Spinal cord (tissue), 10 donors: ENCODE measurements around the gene ZBTB7C. TPM values are rescaled to one million over a fixed set of nuclear protein-coding genes. Genes with fewer than 3 reads are reported as not detected.
A peak's percentile ranks its signal among the peaks of the same experiment; 100 is the strongest.

Source experiments
- DNase-seq, 6 donors: peaks; one replicate each; pipeline versions ENCODE4 v3.0.0 to v3.0.0-alpha.2; 2013 to 2015; ENCODE audit warnings: low spot score in 6 of 6, low read depth in 4 of 6
- H3K27ac ChIP-seq: one replicate; pipeline ENCODE4 v1.5.1; 2013; ENCODE audit warnings: low read depth, low read length, control low read depth
- H3K27me3 ChIP-seq: one replicate; pipeline ENCODE4 v1.6.1; 2013; ENCODE audit warnings: low read length; ENCODE audit not compliant: control insufficient read depth, insufficient read depth
- H3K36me3 ChIP-seq: one replicate; pipeline ENCODE4 v1.6.1; 2013; ENCODE audit warnings: low read length; ENCODE audit not compliant: control insufficient read depth, insufficient read depth
- H3K4me1 ChIP-seq: one replicate; pipeline ENCODE4 v1.6.1; 2013; ENCODE audit warnings: low read length; ENCODE audit not compliant: control insufficient read depth, insufficient read depth
- H3K4me3 ChIP-seq: one replicate; pipeline ENCODE4 v1.5.1; 2013; ENCODE audit warnings: low read depth, low read length, control low read depth
- H3K9me3 ChIP-seq: one replicate; pipeline ENCODE4 v1.6.1; 2013; ENCODE audit warnings: low read length; ENCODE audit not compliant: control insufficient read depth, insufficient read depth
- WGBS: methylation state at CpG from one replicate; pipeline ENCODE4 v1.1.5; 2013; ENCODE audit warnings: missing lambda C conversion rate; ENCODE audit not compliant: insufficient coverage; 5-methylcytosine and 5-hydroxymethylcytosine counted together
- polyA plus RNA-seq, 2 donors: library from polyadenylated mRNA; unstranded; fragments of 120-200 nt; gene quantifications; one replicate each; pipeline ENCODE4 v1.2.1, GENCODE V29; 2013; ENCODE audit not compliant: insufficient read length in 2 of 2
- total RNA-seq, 2 donors: library from RNA; depleted of rRNA in 1 of 2; stranded (reverse); fragments of 120-200 nt in 1 of 2; fragments of >200 nt in 1 of 2; gene quantifications; one replicate each; pipeline versions ENCODE4 v1.2.3 to v1.2.4, GENCODE V29; 2013 to 2014
- donor health status: healthy.

ZBTB7C gene
- total and polyA plus RNA-seq, 4 donors, result 7.6 to 15.7 (median 9.8) TPM

DNA sequence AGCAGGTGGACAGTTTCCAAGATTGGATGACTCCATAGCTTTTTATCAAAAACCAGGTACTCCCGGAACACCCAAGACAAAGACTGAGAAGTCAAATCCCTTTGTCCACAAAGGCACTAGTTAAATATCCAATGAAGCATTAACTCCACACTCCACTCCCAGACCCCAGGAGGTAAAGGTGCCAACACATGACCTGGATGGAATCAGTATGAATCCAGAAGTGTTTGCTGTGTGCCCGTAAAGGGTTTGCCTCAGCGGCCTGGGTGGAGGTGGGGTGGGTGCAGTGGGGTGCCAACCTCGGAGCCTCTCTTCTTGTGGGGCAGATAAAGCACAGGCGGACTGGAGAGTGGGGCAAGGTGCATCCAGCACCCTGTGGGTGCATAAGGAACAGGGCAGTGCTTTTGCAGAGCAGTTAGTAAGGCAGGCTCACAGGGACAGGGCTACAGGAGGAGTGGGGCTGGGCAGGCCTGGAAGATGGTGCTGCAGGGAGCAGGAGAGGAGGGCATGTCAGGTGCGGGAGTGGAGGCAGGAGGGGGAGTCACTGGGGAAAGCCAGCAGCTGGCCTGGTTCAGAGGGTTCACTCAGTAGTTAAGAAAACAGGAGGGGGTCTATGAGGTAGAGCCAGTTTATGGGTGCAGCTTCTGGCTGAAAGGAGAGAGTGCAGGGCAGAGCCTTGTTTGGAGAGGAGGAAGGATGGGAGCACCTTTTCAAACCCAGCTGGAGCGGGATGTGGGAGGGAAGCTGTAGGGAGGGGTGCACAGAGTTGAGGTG, 270.3 kb downstream of the ZBTB7C start:
- H3K27me3 ChIP-seq, result peaks cover 18% of the 10 kb centered on the region
- no peak overlapping the region for H3K27ac ChIP-seq
- DNase-seq, result no peak
- 77% methylated on average over 6 of the region's 7 CpGs for WGBS
- no peaks in the 10 kb centered on the region for H3K9me3 ChIP-seq
- no peaks in the 10 kb centered on the region for H3K36me3 ChIP-seq
- peaks cover 56% of the 10 kb centered on the region for H3K4me1 ChIP-seq
- H3K4me3 ChIP-seq, result no peak overlapping the region

DNA sequence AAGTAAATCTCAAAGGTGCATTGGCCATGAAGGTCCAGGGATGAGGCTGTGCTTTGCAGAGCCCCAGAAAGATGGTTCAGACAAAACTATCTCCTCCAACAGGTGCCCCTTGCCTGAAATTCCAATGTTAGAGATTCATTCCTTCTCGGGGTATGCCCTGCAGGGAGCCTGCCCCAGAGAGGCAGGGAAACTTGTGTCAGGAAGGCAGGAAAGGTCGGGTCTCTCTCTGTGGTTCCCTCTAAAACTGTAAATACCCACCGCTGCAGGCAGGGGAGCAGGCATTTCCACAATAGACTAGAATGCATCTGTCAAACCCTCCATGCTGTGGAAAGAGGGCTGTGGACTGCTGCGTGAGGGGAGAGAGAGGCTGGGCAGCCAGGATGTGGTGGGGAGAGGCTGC, 271.0 kb downstream of the ZBTB7C start:
- Histone ChIP-seq H3K27ac (no peak overlapping the region), H3K4me1 (peaks cover 58% of the 10 kb centered on the region), H3K9me3 (no peaks in the 10 kb centered on the region), H3K4me3 (no peak overlapping the region), H3K36me3 (no peaks in the 10 kb centered on the region), H3K27me3 (peaks cover 18% of the 10 kb centered on the region)
- no peak for DNase-seq
- WGBS, result 69% methylated on average over 1 of the region's 4 CpGs

DNA sequence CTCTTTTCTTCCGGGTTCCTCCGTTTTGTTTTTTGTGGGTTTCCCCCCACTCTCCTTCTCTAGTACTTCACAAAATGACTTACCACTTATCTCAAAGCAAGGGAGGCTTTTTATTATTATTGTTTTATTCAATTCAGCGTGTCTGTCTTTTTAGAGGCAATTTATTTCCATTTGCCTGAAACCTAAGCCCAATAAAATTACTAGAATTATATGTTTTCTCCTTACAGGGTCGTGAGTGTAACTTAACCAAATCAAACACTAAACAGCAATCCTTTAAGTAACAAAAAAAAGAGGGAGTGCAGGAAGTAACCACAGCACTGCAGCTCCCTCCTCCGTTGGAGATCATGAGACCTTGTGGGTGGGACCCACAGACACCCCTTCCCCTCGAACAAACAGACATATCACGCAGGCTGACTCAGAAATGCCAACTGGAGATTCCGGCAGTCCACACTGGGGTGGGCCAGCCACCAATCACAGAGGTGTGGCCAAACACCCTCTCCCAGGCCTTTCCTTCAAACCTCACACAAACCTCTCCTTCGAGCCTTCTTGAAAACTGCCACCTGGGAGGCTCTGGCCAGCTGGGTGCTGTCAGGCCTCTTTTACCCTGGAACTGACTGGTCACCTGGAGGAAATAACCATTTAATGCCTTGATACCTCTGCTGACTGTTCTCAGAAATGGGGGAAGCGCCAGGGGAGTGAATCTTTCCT, 271.7 kb downstream of the ZBTB7C start:
- no peaks in the 10 kb centered on the region for H3K36me3 ChIP-seq
- peaks cover 54% of the 10 kb centered on the region for H3K4me1 ChIP-seq
- peak overlapping the region; percentile 38 for H3K4me3 ChIP-seq
- peaks cover 18% of the 10 kb centered on the region for H3K27me3 ChIP-seq
- no peak for DNase-seq
- H3K27ac ChIP-seq, result peak overlapping the region; percentile 30
- H3K9me3 ChIP-seq, result no peaks in the 10 kb centered on the region
- 84% methylated on average over 6 of the region's 10 CpGs for whole genome bisulfite sequencing

DNA sequence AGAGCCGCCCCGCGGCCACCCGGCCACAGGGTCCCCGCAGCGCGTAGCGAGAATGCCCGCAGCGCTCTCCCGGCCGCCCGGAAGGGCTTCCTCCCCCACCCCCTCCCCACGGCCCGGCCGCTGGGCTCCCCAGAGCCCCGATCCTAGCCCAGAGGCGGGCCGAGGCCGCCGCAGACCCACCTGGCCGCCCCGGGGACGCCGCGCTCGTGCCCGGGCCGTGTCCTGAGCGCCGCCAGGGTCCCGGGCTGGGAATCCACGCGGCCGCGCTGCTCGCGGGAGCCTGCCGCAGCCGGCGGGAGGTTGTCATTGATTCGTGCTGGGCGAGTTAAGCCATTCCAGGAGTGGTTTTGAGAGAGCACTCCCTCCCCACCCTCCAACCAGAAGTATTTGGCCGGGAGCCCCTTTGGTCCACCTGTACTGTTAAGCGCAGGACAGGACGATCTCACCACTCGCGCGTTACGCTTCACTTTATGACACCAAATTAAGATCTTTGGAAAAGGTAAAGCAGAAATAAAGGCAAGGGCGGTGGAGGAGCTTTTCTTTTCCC, 272.3 kb downstream of the ZBTB7C start:
- no peaks in the 10 kb centered on the region for H3K36me3 ChIP-seq
- H3K9me3 ChIP-seq, result no peaks in the 10 kb centered on the region
- H3K27me3 ChIP-seq, result peaks cover 16% of the 10 kb centered on the region
- DNase-seq, result peak in 2 of 6 donors; percentile 51 to 54
- 0% methylated on average over 41 of the region's 51 CpGs for WGBS
- peaks cover 47% of the 10 kb centered on the region for H3K4me1 ChIP-seq
- H3K4me3 ChIP-seq, result peak overlapping the region; percentile 54
- peak overlapping the region; percentile 30 for H3K27ac ChIP-seq

DNA sequence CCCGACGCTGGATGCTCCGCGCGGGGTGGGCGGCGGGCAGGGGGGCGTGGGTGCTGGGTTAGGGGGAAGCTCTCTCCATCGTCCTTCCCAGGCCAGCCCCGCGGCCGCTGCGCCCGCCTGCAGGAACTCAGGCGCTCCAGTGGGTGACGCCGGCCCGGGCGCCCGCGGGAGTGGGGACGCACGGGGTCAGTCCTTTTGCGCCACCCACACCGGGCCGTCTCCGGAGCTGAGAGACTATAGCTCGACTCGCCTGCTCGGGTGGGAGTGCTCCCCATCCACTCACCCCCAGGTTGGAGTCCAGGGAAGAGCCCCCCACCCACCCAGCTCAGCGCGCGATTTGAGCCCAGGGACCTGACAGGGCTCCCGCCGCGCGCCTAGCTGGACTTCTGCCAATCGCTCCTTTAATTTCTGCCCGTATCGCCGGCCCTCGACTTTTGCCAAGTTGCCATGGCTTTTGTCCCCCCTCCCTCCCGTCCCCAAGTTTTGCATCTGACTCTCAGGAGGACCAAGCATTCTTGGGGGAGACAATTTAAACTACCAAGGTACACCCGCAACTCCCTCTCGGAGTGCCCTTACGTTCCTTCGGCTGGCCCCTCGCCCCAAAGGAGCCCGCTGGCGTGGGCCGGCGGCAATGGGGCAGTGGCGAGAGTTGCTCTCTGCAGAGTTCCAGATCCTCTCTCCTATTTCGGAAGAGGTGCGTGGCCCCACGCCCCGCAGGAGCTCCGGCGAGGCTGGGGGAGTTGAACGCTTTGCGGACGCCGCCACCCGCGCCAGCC, 272.9 kb downstream of the ZBTB7C start:
- Histone ChIP-seq H3K27me3 (peaks cover 16% of the 10 kb centered on the region), H3K36me3 (no peaks in the 10 kb centered on the region), H3K4me1 (peaks cover 42% of the 10 kb centered on the region), H3K4me3 (peak overlapping the region; percentile 54), H3K9me3 (no peaks in the 10 kb centered on the region), H3K27ac (no peak overlapping the region)
- 1% methylated on average over 64 of the region's 65 CpGs for WGBS
- peak in 2 of 6 donors; percentile 57 to 60 for DNase-seq

DNA sequence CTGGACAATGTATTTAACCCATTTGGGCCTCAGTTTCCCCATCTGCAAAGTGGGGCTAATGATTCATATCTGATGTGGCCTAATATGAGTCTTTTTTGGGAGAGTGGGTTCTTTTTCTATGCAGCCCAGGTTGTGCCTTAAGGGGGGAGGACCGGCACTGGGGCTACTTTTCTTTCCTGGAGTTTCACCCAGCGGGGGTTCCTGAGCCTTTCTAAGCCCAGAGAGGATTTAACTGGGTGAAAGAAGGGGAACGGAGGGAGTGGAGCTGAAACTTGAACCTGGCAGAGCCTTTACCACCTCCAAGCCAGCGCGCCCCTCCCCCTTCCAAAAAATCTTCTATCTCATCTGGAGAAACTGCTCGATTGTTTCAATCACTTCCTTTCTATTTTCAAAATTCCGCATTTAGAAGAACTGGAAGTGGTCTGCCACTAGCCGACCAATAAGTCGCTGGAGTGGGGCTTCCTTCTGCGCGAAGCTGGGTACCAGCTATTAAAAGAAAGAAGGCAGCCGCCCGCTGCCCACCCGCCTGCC, 273.7 kb downstream of the ZBTB7C start:
- peak in 1 of 6 donors; percentile 32 for DNase-seq
- H3K4me1 ChIP-seq, result peaks cover 36% of the 10 kb centered on the region
- H3K36me3 ChIP-seq, result no peaks in the 10 kb centered on the region
- no peaks in the 10 kb centered on the region for H3K9me3 ChIP-seq
- no peak overlapping the region for H3K27ac ChIP-seq
- peak overlapping the region; percentile 54 for H3K4me3 ChIP-seq
- H3K27me3 ChIP-seq, result peaks cover 16% of the 10 kb centered on the region
- WGBS, result 1% methylated on average over 11 of the region's 14 CpGs

DNA sequence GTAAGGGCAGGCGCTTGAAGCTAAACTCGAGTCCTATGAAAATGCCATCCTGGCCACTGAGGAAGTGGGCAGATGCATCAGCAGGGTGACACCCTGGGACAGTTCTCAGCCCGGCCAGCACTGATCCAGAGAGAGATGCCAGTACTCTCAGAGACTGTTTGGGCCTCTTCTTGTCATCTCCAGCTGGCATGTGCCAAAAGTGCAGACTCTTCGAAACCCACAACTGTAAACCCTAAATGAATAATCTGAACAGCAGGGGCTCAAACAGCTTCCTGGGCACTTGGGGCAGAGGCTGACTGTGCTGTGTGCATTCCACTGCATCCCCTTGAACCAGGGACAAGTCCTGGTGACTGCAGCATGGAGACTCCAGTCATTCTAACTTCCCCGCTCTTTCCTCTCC, 274.6 kb downstream of the ZBTB7C start:
- DNase-seq, result no peak
- Histone ChIP-seq H3K36me3 (no peaks in the 10 kb centered on the region), H3K27me3 (peaks cover 16% of the 10 kb centered on the region), H3K27ac (no peak overlapping the region), H3K4me1 (peaks cover 32% of the 10 kb centered on the region), H3K9me3 (no peaks in the 10 kb centered on the region), H3K4me3 (no peak overlapping the region)
- WGBS, result 95% methylated on average over 5 of the region's 5 CpGs

DNA sequence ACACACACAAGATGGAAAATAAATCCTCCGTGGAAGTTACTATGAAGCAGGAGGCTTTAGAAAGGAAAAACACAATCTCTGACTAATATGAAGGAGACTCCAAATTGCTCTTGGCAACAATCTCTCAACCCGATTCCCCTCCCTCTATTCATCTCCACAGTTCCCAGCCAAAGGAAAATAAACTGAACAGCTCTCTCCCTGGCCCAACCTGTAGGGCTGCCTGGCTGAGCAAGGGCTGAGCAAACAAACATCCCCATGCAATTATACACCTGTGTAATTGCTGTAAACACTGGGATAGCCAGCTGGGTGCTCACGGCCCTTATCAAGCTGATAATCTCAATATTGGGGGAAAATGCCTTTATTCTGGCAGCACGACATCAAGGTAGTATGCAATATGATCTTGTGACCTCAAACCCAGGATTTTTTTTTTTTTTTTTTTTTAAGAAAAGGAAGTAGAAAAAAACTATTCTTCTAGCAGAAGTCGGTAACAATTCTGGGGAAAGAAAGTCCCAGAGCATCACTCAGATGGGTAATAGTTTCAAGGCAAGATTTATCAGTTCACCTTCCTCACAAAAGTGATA, 275.4 kb downstream of the ZBTB7C start:
- H3K27me3 ChIP-seq, result peaks cover 16% of the 10 kb centered on the region
- H3K4me3 ChIP-seq, result no peak overlapping the region
- H3K36me3 ChIP-seq, result no peaks in the 10 kb centered on the region
- H3K4me1 ChIP-seq, result peaks cover 23% of the 10 kb centered on the region
- H3K27ac ChIP-seq, result peak overlapping the region; percentile 76
- no peaks in the 10 kb centered on the region for H3K9me3 ChIP-seq
- WGBS, result 40% methylated on average over 1 of the region's 5 CpGs
- peak in 2 of 6 donors; percentile 62 to 75 for DNase-seq
